Prostate gland (tissue), 2 donors: Measurements from ENCODE around the gene BUD31. TPM values are rescaled to one million over a fixed set of nuclear protein-coding genes. Genes with fewer than 3 reads are reported as not detected.

ENCODE experiments used
- DNase-seq: peaks from one replicate; pipeline ENCODE4 v3.0.0-alpha.2; 2019; ENCODE audit warnings: low spot score
- H3K27ac ChIP-seq, 2 donors: fragments of 200-600 bp; sonication (generic); 2 replicates each; pipeline ENCODE4 v1.5.1; 2017 to 2019
- H3K27me3 ChIP-seq: fragments of 200-600 bp; sonication (generic); replicated peaks from 2 replicates; pipeline ENCODE4 v1.5.1; 2019; ENCODE audit not compliant: insufficient read depth
- H3K36me3 ChIP-seq, 2 donors: fragments of 200-600 bp; sonication (generic); 1 replicate in 1 of 2; 2 replicates in 1 of 2; pipeline versions ENCODE4 v1.5.1 to v1.8.1; 2017 to 2019
- H3K4me1 ChIP-seq: fragments of 200-600 bp; sonication (generic); replicated peaks from 2 replicates; pipeline ENCODE4 v1.5.1; 2019
- H3K4me3 ChIP-seq, 2 donors: fragments of 200-600 bp; sonication (generic); 2 replicates each; pipeline ENCODE4 v1.5.1; 2017 to 2019
- H3K9me3 ChIP-seq: fragments of 200-600 bp; sonication (generic); 2 replicates; pipeline ENCODE4 v1.5.1; 2017
- POLR2A ChIP-seq: fragments of 450-650 bp; IDR thresholded peaks from one replicate; pipeline ENCODE4 v1.6.1; 2016; ENCODE audit warnings: antibody characterized with exemption, mild to moderate bottlenecking
- POLR2AphosphoS5 ChIP-seq: sonication (generic); formaldehyde crosslinking; IDR thresholded peaks from one replicate; pipeline ENCODE4 v1.6.1; 2017; ENCODE audit warnings: antibody characterized with exemption
- WGBS: methylation state at CpG from one replicate; pipeline ENCODE4 v1.1.5; 2018; 5-methylcytosine and 5-hydroxymethylcytosine counted together
- intact Hi-C: fragments of 100-400 bp; cut with DNase I; formaldehyde crosslinking; loops from one replicate; pipeline ENCODE4 v1.14.2; 2022
- total RNA-seq, 2 donors: library from RNA; depleted of rRNA; stranded (reverse); fragments of >200 nt; gene quantifications; one replicate each; pipeline ENCODE4 v1.1.0, GENCODE V29; 2016
- TF ChIP-seq, protein P1 (sequence below), 4 experiments: fragments of 200-600 bp in 2 of 4; fragments of 450-650 bp in 2 of 4; sonication (generic) in 2 of 4; IDR thresholded peaks; 1 replicate in 3 of 4; 2 replicates in 1 of 4; pipeline ENCODE4 v1.5.1; 2016 to 2019; ENCODE audit warnings: antibody characterized with exemption in 4 of 4, mild to moderate bottlenecking in 2 of 4, moderate library complexity in 2 of 4

Gene BUD31
- total RNA-seq, 2 donors from 2014 or later, result 73.8 to 78.3 TPM

DNA sequence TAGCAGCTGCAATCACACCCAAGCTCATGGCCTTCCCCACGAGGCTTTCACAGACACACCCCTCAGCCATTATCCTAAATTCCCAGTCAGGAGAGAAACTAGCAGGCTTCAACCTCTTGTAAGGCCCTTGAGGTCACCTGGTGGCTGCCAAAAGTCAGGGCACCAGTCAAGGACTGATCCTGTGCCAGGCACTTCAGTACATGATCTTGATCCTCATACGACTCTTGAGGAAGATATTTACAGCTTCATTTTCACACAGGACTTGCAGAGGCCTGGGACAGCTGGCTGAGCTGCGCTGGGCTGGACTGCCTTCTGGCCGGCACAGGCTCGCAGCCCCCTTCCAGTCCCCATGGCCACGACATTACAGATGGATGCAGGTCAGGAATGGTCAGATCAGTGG is 9.2 kb upstream of the BUD31 start:
- H3K4me3 ChIP-seq, result no peak overlapping the region

GRCh38 chr7:99402854-99403253 is 5.9 kb upstream of the BUD31 start:
- intact Hi-C loops, result loop anchor here (10.0 kb wide), 1 partner anchor 258 kb away; the partner anchor contains the start of gene SMURF1
- Histone ChIP-seq H3K27ac (no peak overlapping the region), H3K27me3 (no peaks in the 10 kb centered on the region), H3K4me1 (peaks cover 4% of the 10 kb centered on the region), H3K9me3 (no peaks in the 10 kb centered on the region), H3K4me3 (no peak overlapping the region), H3K36me3 (peaks cover 13 to 18% of the 10 kb centered on the region in 2 donors)
- no peak for DNase-seq
- no peak for TF ChIP-seq POLR2AphosphoS5
- no peak for TF ChIP-seq POLR2A
- TF ChIP-seq, protein P1, sequence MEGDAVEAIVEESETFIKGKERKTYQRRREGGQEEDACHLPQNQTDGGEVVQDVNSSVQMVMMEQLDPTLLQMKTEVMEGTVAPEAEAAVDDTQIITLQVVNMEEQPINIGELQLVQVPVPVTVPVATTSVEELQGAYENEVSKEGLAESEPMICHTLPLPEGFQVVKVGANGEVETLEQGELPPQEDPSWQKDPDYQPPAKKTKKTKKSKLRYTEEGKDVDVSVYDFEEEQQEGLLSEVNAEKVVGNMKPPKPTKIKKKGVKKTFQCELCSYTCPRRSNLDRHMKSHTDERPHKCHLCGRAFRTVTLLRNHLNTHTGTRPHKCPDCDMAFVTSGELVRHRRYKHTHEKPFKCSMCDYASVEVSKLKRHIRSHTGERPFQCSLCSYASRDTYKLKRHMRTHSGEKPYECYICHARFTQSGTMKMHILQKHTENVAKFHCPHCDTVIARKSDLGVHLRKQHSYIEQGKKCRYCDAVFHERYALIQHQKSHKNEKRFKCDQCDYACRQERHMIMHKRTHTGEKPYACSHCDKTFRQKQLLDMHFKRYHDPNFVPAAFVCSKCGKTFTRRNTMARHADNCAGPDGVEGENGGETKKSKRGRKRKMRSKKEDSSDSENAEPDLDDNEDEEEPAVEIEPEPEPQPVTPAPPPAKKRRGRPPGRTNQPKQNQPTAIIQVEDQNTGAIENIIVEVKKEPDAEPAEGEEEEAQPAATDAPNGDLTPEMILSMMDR (IDR thresholded peaks at IDR 0.05), result no peak
- 100% methylated on average over 3 of the region's 3 CpGs for WGBS

More for the DNA sequence above, 9.2 kb upstream of the BUD31 start:
- Histone ChIP-seq H3K9me3 (no peaks in the 10 kb centered on the region), H3K27ac (no peak overlapping the region), H3K4me1 (no peaks in the 10 kb centered on the region), H3K27me3 (no peaks in the 10 kb centered on the region), H3K36me3 (peaks cover 19 to 26% of the 10 kb centered on the region in 2 donors)
- no peak for DNase-seq
- 76% methylated on average over 6 of the region's 6 CpGs for WGBS
- TF ChIP-seq POLR2AphosphoS5 (no peak), POLR2A (no peak)
- TF ChIP-seq, protein P1 (IDR thresholded peaks at IDR 0.05), result no peak
- intact Hi-C loops, result loop anchor here (10.0 kb wide), 1 partner anchor 75 kb away; the partner anchor contains the start of gene ARPC1A

DNA sequence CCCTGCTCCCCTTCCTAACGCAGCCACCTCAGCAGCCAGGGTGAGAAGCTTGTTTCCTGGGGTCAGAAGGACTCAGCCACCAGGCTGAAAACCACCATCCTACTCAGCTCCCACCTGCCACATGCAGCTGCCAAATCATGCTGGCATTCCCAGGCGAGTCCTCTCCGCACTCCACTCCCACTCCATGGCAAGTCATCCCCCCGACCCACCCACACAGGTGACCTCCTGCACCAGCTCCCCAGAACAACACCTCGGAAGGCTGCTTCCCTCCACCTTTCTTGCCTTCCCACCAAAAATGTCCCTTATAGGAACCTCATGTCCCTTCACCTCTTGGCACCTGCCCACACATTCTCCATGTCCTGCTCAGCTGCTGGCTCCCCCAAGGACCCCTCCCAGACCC is 5.0 kb upstream of the BUD31 start:
- TF ChIP-seq, protein P1 (IDR thresholded peaks at IDR 0.05), result no peak
- TF ChIP-seq POLR2AphosphoS5 (no peak), POLR2A (no peak)
- Histone ChIP-seq H3K9me3 (no peaks in the 10 kb centered on the region), H3K27ac (no peak overlapping the region), H3K27me3 (no peaks in the 10 kb centered on the region), H3K4me3 (no peak overlapping the region), H3K4me1 (peaks cover 4% of the 10 kb centered on the region), H3K36me3 (peaks cover 5 to 18% of the 10 kb centered on the region in 2 donors)
- intact Hi-C loops, result loop anchor here (10.0 kb wide), 1 partner anchor 259 kb away; the partner anchor contains the start of gene SMURF1
- WGBS, result 87% methylated on average over 5 of the region's 5 CpGs
- no peak for DNase-seq

DNA sequence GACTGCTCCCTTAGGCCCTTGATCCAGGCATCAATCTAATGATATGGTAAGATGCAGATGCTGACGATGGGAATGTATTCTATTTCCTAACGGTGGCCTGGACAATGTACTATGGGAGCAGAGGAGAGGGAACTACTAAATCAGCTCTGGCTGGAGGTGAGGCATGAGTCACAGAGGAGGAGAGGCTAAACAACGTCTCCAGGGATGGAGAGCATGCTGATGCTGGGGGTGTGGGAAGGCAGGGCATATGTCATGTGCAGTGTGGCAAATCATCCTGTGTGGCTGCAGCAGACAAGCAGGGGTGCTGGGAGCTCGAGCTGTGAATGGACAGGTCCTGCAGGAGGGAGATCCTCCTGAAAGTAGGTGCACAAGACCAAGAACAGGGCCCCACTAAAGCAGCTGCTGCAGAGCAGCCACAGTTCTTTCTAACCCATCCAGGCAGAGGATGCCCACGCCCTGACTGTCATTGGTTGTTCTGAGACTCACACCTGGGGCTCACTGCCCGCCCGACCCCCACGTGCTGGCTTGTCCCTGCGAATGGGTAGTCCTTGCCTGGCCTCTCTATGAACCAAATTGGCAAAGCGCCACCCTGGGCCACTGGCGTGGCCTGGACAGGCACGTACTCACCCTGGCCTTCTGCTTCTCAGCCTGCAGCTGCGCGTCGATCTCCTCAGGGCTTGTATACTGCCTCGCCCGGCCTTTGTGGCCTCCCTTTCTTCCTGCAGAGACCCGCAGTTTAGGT is 4.4 kb upstream of the BUD31 start:
- Histone ChIP-seq H3K9me3 (no peaks in the 10 kb centered on the region), H3K4me3 (no peak overlapping the region), H3K27me3 (no peaks in the 10 kb centered on the region), H3K36me3 (peaks cover 4 to 18% of the 10 kb centered on the region in 2 donors), H3K4me1 (peaks cover 4% of the 10 kb centered on the region), H3K27ac (no peak overlapping the region)
- DNase-seq, result no peak
- WGBS, result 76% methylated on average over 18 of the region's 18 CpGs
- intact Hi-C loops, result loop anchor here (10.0 kb wide), 1 partner anchor 260 kb away; the partner anchor contains the start of gene SMURF1
- no peak for TF ChIP-seq POLR2A
- TF ChIP-seq, protein P1 (IDR thresholded peaks at IDR 0.05), result no peak

DNA sequence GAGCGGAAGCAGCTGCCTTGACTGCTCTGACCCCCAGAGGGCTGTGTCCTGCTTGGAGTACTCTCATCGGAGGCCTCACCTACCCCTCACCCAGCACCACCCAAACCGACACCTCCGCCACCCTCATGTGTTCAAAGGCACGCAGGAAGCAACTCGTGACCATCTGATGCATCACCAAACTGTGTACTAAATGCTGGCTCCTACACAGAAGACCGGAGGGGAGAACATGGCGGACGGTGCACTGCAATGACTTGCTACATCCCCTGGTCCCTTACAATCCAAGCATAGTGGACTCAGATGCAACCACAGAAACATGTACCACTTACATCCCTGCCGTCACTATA is 3.8 kb upstream of the BUD31 start:
- TF ChIP-seq POLR2AphosphoS5, result no peak
- TF ChIP-seq, protein P1 (IDR thresholded peaks at IDR 0.05), result no peak
- no peak for TF ChIP-seq POLR2A
- Histone ChIP-seq H3K4me1 (peaks cover 8% of the 10 kb centered on the region), H3K27me3 (no peaks in the 10 kb centered on the region), H3K27ac (no peak overlapping the region), H3K9me3 (no peaks in the 10 kb centered on the region), H3K36me3 (peaks cover 4 to 12% of the 10 kb centered on the region in 2 donors), H3K4me3 (no peak overlapping the region)
- WGBS, result 94% methylated on average over 10 of the region's 10 CpGs
- no peak for DNase-seq
- intact Hi-C loops, result loop anchor here (5.0 to 10.0 kb wide), 2 partner anchors 33 to 260 kb away; partner anchors contain the start of genes ARPC1B and SMURF1
